HL-60 (cell line): ENCODE results near the gene AP2A2.

Experiments
- DNase-seq, 2 experiments: peaks; one replicate each; pipeline ENCODE4 v3.0.0-alpha.2; 2010 to 2020; ENCODE audit warnings: low read depth in 1 of 2, low spot score in 1 of 2
- H3K27ac ChIP-seq: fragments of 250-450 bp; sonication (Bioruptor Pico); replicated peaks from 2 replicates; pipeline ENCODE4 v1.5.1; 2020; ENCODE audit warnings: mild to moderate bottlenecking, moderate library complexity
- H3K27me3 ChIP-seq: fragments of 250-450 bp; sonication (Bioruptor Pico); 2 replicates; pipeline ENCODE4 v1.5.1; 2021; ENCODE audit warnings: mild to moderate bottlenecking, moderate library complexity; ENCODE audit not compliant: insufficient read depth, poor library complexity, severe bottlenecking
- H3K4me3 ChIP-seq: replicated peaks from 2 replicates; pipeline ENCODE4 v1.5.1; 2011; ENCODE audit warnings: mild to moderate bottlenecking, control low read depth, low read length; ENCODE audit not compliant: insufficient read depth
- GABPA ChIP-seq: IDR thresholded peaks from 2 replicates; pipeline ENCODE4 v1.6.1; 2012; ENCODE audit warnings: low read depth
- POLR2AphosphoS5 ChIP-seq: IDR thresholded peaks from 2 replicates; pipeline ENCODE4 v1.6.1; 2012; ENCODE audit warnings: low read depth
- REST ChIP-seq: IDR thresholded peaks from 2 replicates; pipeline ENCODE4 v1.6.1; 2012; ENCODE audit warnings: low read depth; ENCODE audit not compliant: insufficient replicate concordance
- SPI1 ChIP-seq: IDR thresholded peaks from 2 replicates; pipeline ENCODE4 v1.6.1; 2012; ENCODE audit warnings: low read depth, mild to moderate bottlenecking, borderline replicate concordance
- TF ChIP-seq, protein P1 (sequence below): IDR thresholded peaks from one replicate; pipeline ENCODE4 v1.5.1; 2011; ENCODE audit warnings: low read length, control low read depth, inconsistent platforms; ENCODE audit not compliant: insufficient read depth

The AP2A2 gene

GRCh38 chr11:933142-933851 is 7.6 kb downstream of the AP2A2 start:
- DNase-seq: no peak
- no peak for TF ChIP-seq GABPA
- TF ChIP-seq, protein P1, sequence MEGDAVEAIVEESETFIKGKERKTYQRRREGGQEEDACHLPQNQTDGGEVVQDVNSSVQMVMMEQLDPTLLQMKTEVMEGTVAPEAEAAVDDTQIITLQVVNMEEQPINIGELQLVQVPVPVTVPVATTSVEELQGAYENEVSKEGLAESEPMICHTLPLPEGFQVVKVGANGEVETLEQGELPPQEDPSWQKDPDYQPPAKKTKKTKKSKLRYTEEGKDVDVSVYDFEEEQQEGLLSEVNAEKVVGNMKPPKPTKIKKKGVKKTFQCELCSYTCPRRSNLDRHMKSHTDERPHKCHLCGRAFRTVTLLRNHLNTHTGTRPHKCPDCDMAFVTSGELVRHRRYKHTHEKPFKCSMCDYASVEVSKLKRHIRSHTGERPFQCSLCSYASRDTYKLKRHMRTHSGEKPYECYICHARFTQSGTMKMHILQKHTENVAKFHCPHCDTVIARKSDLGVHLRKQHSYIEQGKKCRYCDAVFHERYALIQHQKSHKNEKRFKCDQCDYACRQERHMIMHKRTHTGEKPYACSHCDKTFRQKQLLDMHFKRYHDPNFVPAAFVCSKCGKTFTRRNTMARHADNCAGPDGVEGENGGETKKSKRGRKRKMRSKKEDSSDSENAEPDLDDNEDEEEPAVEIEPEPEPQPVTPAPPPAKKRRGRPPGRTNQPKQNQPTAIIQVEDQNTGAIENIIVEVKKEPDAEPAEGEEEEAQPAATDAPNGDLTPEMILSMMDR: no peak
- no peak for TF ChIP-seq POLR2AphosphoS5
- TF ChIP-seq SPI1: no peak; the same call in 1 of the 2 replicates
- TF ChIP-seq REST: no peak
- Histone ChIP-seq H3K4me3 (no peak overlapping the region), H3K27me3 (no peaks in the 10 kb centered on the region), H3K27ac (no peak overlapping the region)

DNA sequence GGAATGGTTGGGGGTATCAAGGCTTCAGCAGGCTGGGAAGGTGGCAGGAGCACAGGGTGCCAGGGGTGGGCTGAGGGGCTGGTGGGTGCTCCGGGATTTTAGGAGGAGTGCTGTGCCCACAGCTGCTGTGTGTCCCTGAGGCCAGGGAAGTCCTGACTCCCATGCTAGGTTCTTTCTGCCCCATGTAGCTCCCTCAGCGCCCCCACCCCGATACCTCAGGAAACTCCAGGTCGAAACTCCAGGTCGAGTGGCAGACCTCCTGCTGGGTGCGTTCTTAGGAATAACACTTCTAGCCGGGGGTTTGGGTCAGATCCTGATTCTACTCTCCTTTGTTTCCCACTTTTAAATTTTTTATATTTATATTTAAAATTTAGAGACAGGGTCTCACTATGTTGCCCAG is 8.3 kb downstream of the AP2A2 start:
- Histone ChIP-seq H3K27ac (no peak overlapping the region), H3K27me3 (no peaks in the 10 kb centered on the region), H3K4me3 (no peak overlapping the region)
- TF ChIP-seq SPI1 (no peak), REST (no peak), GABPA (no peak), POLR2AphosphoS5 (no peak)
- TF ChIP-seq, protein P1: no peak
- no peak for DNase-seq

DNA sequence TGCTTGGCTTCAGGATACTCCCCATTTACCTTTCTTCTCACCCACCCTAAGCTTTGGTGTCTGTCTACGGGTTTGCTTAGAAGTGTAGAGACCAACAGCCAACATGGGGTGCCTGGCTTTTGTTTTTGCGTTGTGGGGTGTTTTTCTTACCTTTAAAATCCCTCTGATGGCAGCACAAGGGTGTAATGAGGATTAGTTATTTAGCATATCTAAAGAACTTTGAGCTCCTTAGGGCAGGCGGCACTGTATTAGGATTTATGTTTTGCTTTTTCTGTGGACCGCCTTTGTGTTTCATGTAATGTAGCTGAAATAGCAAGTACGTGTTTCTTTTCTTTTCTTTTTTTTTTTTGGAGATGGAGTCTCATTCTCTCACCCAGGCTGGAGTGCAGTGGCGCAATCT is 8.9 kb downstream of the AP2A2 start:
- TF ChIP-seq SPI1: no peak
- TF ChIP-seq POLR2AphosphoS5: no peak
- Histone ChIP-seq H3K4me3 (no peak overlapping the region), H3K27me3 (no peaks in the 10 kb centered on the region), H3K27ac (no peak overlapping the region)
- no peak for DNase-seq

DNA sequence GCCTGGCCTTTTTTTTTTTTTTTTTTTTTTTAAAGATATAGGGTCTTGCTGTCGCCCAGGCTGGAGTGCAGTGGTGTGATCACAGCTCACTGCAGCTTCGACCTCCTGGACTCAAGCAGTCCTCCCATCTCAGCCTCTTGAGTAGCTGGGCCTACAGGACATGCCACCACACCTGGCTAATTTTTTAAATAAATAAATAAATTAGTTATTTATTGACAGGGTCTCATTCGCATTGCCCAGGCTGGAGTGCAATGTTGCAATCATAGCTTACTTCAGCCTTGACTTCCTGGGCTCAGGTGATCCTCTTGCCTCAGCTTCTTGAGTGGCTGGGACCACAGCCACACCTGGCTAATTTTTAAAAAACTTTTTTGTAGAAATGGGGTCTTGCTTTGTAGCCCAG is 10.5 kb downstream of the AP2A2 start:
- Histone ChIP-seq H3K27ac (no peak overlapping the region), H3K4me3 (no peak overlapping the region), H3K27me3 (no peaks in the 10 kb centered on the region)
- TF ChIP-seq, protein P1: no peak
- no peak for TF ChIP-seq POLR2AphosphoS5
- TF ChIP-seq GABPA: no peak
- no peak for TF ChIP-seq SPI1
- TF ChIP-seq REST: no peak
- no peak for DNase-seq
